Panc1 (cell line): ENCODE results near the gene FCMR. TPM values are rescaled to one million over a fixed set of nuclear protein-coding genes. Genes with fewer than 3 reads are reported as not detected.

Experiments
- ATAC-seq: fragments of 200-7000 bp; cut with Tn5 transposase; 2 replicates; pipeline ENCODE4 v1.9.1; 2020; ENCODE audit warnings: mild to moderate bottlenecking, moderate library complexity
- BruUV-seq: library from RNA; stranded (reverse); fragments of 400-500 nt; replicated peaks from 2 replicates; lab custom pipeline; 2021; lab: Mats Ljungman, UMichigan
- CTCF ChIA-PET: fragments of 300-600 bp; sonication (Branson Sonifier 250); formaldehyde crosslinking; loops from one replicate; lab custom pipeline; 2022; ENCODE audit warnings: antibody characterized with exemption; lab: Charles Lee
- POLR2A ChIA-PET: fragments of 300-600 bp; sonication (Branson Sonifier 250); formaldehyde crosslinking; loops from one replicate; lab custom pipeline; 2022; ENCODE audit warnings: antibody characterized with exemption; lab: Charles Lee
- DNase-seq: peaks from one replicate; pipeline ENCODE4 v3.0.0-alpha.2; 2010; ENCODE audit warnings: low read depth, low spot score
- H3K27ac ChIP-seq: 2 replicates; pipeline ENCODE4 v1.5.1; 2011; ENCODE audit warnings: mild to moderate bottlenecking, low read length, inconsistent platforms
- H3K27me3 ChIP-seq: fragments of 200-500 bp; sonication (Bioruptor generic); 2 replicates; pipeline ENCODE4 v1.6.0; 2014; ENCODE audit warnings: low read length, inconsistent platforms; ENCODE audit not compliant: control insufficient read depth, insufficient read depth
- H3K36me3 ChIP-seq: fragments of 200-500 bp; sonication (Bioruptor generic); 2 replicates; pipeline ENCODE4 v1.5.1; 2014; ENCODE audit warnings: inconsistent platforms, mild to moderate bottlenecking, low read length, moderate library complexity; ENCODE audit not compliant: control insufficient read depth, insufficient read depth
- H3K4me1 ChIP-seq: 2 replicates; pipeline ENCODE4 v1.5.1; 2011; ENCODE audit warnings: inconsistent platforms, mild to moderate bottlenecking, low read length, moderate library complexity; ENCODE audit not compliant: control insufficient read depth, insufficient read depth
- H3K4me3 ChIP-seq, 2 experiments: 2 replicates each; pipeline ENCODE4 v1.5.1; 2011 to 2012; ENCODE audit warnings: low read depth in 2 of 2, low read length in 2 of 2, mild to moderate bottlenecking in 2 of 2, inconsistent platforms in 1 of 2, moderate library complexity in 1 of 2
- H3K9me3 ChIP-seq: fragments of 200-500 bp; sonication (Bioruptor generic); 2 replicates; pipeline ENCODE4 v1.5.1; 2014; ENCODE audit warnings: low read depth, mild to moderate bottlenecking, inconsistent platforms, low read length, moderate library complexity; ENCODE audit not compliant: control insufficient read depth, insufficient read depth
- CTCF ChIP-seq: fragments of 450-650 bp; IDR thresholded peaks from 2 replicates; pipeline ENCODE4 v1.5.1; 2017; ENCODE audit warnings: mild to moderate bottlenecking
- POLR2AphosphoS5 ChIP-seq: IDR thresholded peaks from 2 replicates; pipeline ENCODE4 v1.6.1; 2012; ENCODE audit warnings: mild to moderate bottlenecking, low read depth, low read length, moderate library complexity
- SIN3A ChIP-seq: IDR thresholded peaks from 2 replicates; pipeline ENCODE4 v1.6.1; 2012; ENCODE audit warnings: low read depth, mild to moderate bottlenecking, low read length, moderate library complexity, borderline replicate concordance; ENCODE audit not compliant: insufficient read depth
- TCF7L2 ChIP-seq: IDR thresholded peaks from 2 replicates; pipeline ENCODE4 v1.6.1; 2011; ENCODE audit warnings: mild to moderate bottlenecking, low read depth, low read length, inconsistent platforms
- in situ Hi-C: cut with HindIII; loops from 2 replicates; pipeline ENCODE4 v1.10.0; 2016; ENCODE audit warnings: low sequenced_read_pairs, low pct_unique_long_range_greater_than_20kb
- intact Hi-C: fragments of 100-400 bp; cut with micrococcal nuclease; formaldehyde crosslinking; loops from one replicate; pipeline ENCODE4 v1.10.0; 2022; ENCODE audit not compliant: unreplicated experiment
- total RNA-seq: library from RNA; stranded (reverse); gene quantifications from one replicate; pipeline ENCODE4 v1.2.1, GENCODE V29; 2021; ENCODE audit not compliant: unreplicated experiment
- TF ChIP-seq, protein P1 (sequence below), 2 experiments: IDR thresholded peaks; 2 replicates each; pipeline ENCODE4 v1.6.1; 2011 to 2012; ENCODE audit warnings: low read depth in 2 of 2, control low read depth in 1 of 2, low read length in 1 of 2, mild to moderate bottlenecking in 1 of 2, moderate library complexity in 1 of 2; ENCODE audit not compliant: insufficient read depth in 1 of 2

Gene FCMR
- total RNA-seq, 1 experiment from 2014 or later: 0.41 TPM

DNA sequence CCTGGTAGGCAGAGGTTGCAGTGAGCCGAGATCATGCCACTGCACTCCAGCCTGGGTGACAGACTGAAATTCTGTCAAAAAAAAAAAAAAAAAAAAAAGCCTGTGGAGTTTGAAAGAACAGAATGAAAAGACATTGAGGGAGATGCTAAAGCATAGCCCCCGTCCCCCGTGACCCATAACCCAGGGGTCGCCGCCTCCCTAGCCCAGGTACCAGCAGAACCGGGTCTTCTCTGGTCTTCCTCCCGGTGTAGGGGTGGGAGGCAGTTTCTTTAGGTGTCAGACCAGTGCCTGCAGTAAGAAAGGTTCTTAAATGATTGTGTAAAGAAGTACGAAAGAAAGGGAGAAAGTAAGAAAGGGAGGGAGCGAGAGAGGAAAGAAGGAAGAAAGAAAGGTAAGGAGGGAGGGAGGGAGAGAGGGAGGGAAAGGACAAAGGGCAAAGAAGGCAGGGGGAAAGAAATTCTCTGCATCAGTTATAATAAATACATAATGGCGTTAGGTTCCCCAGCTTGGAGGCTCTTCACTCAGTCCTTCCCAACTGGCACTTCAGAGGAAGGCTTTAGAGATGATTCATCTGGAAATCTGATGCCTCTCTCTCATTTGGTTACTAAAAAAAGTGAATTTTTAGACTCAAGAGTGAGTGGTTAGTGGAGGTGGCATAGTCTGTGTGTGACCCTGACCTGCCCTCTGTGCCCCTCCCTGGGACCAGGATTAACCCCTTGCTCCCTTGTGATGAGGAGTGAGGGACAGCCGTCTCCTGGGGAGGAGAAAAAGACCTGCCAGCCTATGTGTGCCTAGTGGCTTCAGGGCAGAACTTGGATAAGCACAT, 23.4 kb downstream of the FCMR start:
- TF ChIP-seq POLR2AphosphoS5 (no peak), CTCF (no peak), SIN3A (no peak), TCF7L2 (no peak)
- TF ChIP-seq, protein P1, sequence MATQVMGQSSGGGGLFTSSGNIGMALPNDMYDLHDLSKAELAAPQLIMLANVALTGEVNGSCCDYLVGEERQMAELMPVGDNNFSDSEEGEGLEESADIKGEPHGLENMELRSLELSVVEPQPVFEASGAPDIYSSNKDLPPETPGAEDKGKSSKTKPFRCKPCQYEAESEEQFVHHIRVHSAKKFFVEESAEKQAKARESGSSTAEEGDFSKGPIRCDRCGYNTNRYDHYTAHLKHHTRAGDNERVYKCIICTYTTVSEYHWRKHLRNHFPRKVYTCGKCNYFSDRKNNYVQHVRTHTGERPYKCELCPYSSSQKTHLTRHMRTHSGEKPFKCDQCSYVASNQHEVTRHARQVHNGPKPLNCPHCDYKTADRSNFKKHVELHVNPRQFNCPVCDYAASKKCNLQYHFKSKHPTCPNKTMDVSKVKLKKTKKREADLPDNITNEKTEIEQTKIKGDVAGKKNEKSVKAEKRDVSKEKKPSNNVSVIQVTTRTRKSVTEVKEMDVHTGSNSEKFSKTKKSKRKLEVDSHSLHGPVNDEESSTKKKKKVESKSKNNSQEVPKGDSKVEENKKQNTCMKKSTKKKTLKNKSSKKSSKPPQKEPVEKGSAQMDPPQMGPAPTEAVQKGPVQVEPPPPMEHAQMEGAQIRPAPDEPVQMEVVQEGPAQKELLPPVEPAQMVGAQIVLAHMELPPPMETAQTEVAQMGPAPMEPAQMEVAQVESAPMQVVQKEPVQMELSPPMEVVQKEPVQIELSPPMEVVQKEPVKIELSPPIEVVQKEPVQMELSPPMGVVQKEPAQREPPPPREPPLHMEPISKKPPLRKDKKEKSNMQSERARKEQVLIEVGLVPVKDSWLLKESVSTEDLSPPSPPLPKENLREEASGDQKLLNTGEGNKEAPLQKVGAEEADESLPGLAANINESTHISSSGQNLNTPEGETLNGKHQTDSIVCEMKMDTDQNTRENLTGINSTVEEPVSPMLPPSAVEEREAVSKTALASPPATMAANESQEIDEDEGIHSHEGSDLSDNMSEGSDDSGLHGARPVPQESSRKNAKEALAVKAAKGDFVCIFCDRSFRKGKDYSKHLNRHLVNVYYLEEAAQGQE (IDR thresholded peaks at IDR 0.05; ENCODE audit: insufficient read depth in 1 of 2, low read depth in 2 of 2, low read length in 1 of 2): no peak
- Histone ChIP-seq H3K27ac (no peak overlapping the region), H3K9me3 (no peaks in the 10 kb centered on the region), H3K4me3 (no peak overlapping the region), H3K4me1 (no peaks in the 10 kb centered on the region), H3K36me3 (no peaks in the 10 kb centered on the region), H3K27me3 (no peaks in the 10 kb centered on the region; the same call in 1 of the 2 replicates)
- ATAC-seq: peak; percentile 38; the same call in 1 of the 2 replicates
- ChIA-PET POLR2A (no interaction called here), CTCF (no interaction called here)
- intact Hi-C loops: no loop called here
- no TSS peak for BruUV-seq
- in situ Hi-C loops: no loop called here
- DNase-seq: no peak

- in situ Hi-C loops: no loop called here
- ATAC-seq: no peak
- CTCF ChIA-PET: no interaction called here
- intact Hi-C loops: no loop called here
- POLR2A ChIA-PET: no interaction called here
- Histone ChIP-seq H3K36me3 (no peaks in the 10 kb centered on the region), H3K27me3 (peaks cover 3% of the 10 kb centered on the region; the same call in 1 of the 2 replicates), H3K4me3 (no peak within 1 kb of the TSS), H3K4me1 (no peaks in the 10 kb centered on the region), H3K9me3 (no peaks in the 10 kb centered on the region), H3K27ac (no peak within 1 kb of the TSS)
- no peak for DNase-seq
- BruUV-seq: no TSS peak
- TF ChIP-seq TCF7L2: no peak
- no peak for TF ChIP-seq SIN3A
- no peak for TF ChIP-seq POLR2AphosphoS5
- no peak for TF ChIP-seq CTCF
- TF ChIP-seq, protein P1 (IDR thresholded peaks at IDR 0.05; ENCODE audit: insufficient read depth in 1 of 2, low read depth in 2 of 2, low read length in 1 of 2): no peak
Measured at GRCh38 chr1:206897175-206897574, 24.6 kb downstream of the FCMR start, which contains the start of gene IL24. Gene IL24, plus strand, starts transcription at chr1:206897443. Its CDS starts 390 bp downstream, at chr1:206897833.
